ENCODE measurements around the gene HMGB1. TPM values are rescaled to one million over a fixed set of nuclear protein-coding genes. Genes with fewer than 3 reads are reported as not detected.

Gene HMGB1
- total and polyA plus RNA-seq, 2 donors (not counting 1 experiment from before 2014, with no cell fraction given) = 79.2 to 529 TPM

GRCh38 chr13:30446126-30446500 is 19.6 kb downstream of the HMGB1 start:
- intact Hi-C loops (cut with micrococcal nuclease) = no loop called here
- Histone ChIP-seq H3K9ac (ENCODE audit: low read length) (peak overlapping the region; percentile 70), H3K4me1 (ENCODE audit: control insufficient read depth in 2 of 2, insufficient read depth in 2 of 2, low read length in 2 of 2) (peaks cover 55 to 60% of the 10 kb centered on the region in 2 donors), H4K20me1 (ENCODE audit: control insufficient read depth, insufficient read depth, low read length, poor library complexity, severe bottlenecking) (no peaks in the 10 kb centered on the region), H3K27ac (ENCODE audit: low read length in 2 of 2) (peak overlapping the region; percentile 82 to 88), H3K4me2 (replicated peaks; ENCODE audit: low read depth, low read length, poor library complexity, severe bottlenecking) (peak overlapping the region; percentile 91), H2AFZ (ENCODE audit: insufficient read depth, low read depth, low read length, poor library complexity, severe bottlenecking) (peak overlapping the region; percentile 77), H3K9me3 (ENCODE audit: control extremely low read depth in 1 of 3, control insufficient read depth in 2 of 3, insufficient read depth in 1 of 3, low read length in 2 of 3) (no peaks in the 10 kb centered on the region), H3K36me3 (replicated peaks in 1 of 2; ENCODE audit: control extremely low read depth in 1 of 2, control insufficient read depth in 1 of 2, extremely low read depth in 1 of 2, insufficient read depth in 2 of 2, low read length in 1 of 2) (no peaks in the 10 kb centered on the region), H3K4me3 (ENCODE audit: control extremely low read depth in 1 of 5, extremely low read depth in 1 of 5, insufficient read depth in 1 of 5, low read depth in 2 of 5, low read length in 4 of 5) (peak overlapping the region; percentile 60 to 76 (median 66)), H3K79me2 (ENCODE audit: control insufficient read depth, insufficient read depth, low read length) (peaks cover 20% of the 10 kb centered on the region), H3K27me3 (replicated peaks in 1 of 4; ENCODE audit: control extremely low read depth in 1 of 4, control insufficient read depth in 3 of 4, insufficient read depth in 4 of 4, low read length in 3 of 4) (no peaks in the 10 kb centered on the region)
- WGBS (ENCODE audit: insufficient coverage) = 0% methylated on average over 1 of the region's 7 CpGs
- no peak for TF ChIP-seq CTCF (IDR thresholded peaks at IDR 0.05)
- no peak for TF ChIP-seq EZH2 (IDR thresholded peaks at IDR 0.05; ENCODE audit: borderline replicate concordance, insufficient read depth, low read depth, low read length, poor library complexity, severe bottlenecking)
- Mint-ChIP-seq H3K4me1 (peaks cover 56% of the 10 kb centered on the region), H3K9me3 (ENCODE audit: insufficient read depth) (no peaks in the 10 kb centered on the region), H3K4me3 (peak overlapping the region; percentile 89), H3K27me3 (no peaks in the 10 kb centered on the region), H3K27ac (peak overlapping the region; percentile 89)
- DNase-seq (peak; percentile 43), ATAC-seq (ENCODE audit: low read depth) (no peak)
- ChIA-PET CTCF (interaction anchor here (0.8 to 5.6 kb wide), 13 partner anchors 9 to 314 kb away, joined by 3 to 48 read pairs (median 5); partner anchors contain the start of gene UBE2L5), POLR2A (interaction anchor here (0.9 to 3.3 kb wide), 10 partner anchors 10 to 171 kb away, joined by 4 to 35 read pairs (median 7); partner anchors contain the start of genes UBE2L5 and USPL1)

- intact Hi-C loops (cut with micrococcal nuclease) = loop anchor here (1.0 to 5.0 kb wide), 8 partner anchors 9 to 137 kb away; partner anchors contain the start of genes HMGB1, KATNAL1 and UBE2L5
- peak; percentile 87 for ATAC-seq (ENCODE audit: low read depth)
Observed at GRCh38 chr13:30443957-30444404, 21.8 kb downstream of the HMGB1 start.

More at GRCh38 chr13:30443957-30444404, 21.8 kb downstream of the HMGB1 start:
- Histone ChIP-seq H3K4me2 (replicated peaks; ENCODE audit: low read depth, low read length, poor library complexity, severe bottlenecking) (peak overlapping the region; percentile 91), H3K36me3 (replicated peaks in 1 of 2; ENCODE audit: control extremely low read depth in 1 of 2, control insufficient read depth in 1 of 2, extremely low read depth in 1 of 2, insufficient read depth in 2 of 2, low read length in 1 of 2) (no peaks in the 10 kb centered on the region), H3K27ac (ENCODE audit: low read length in 2 of 2) (peak overlapping the region; percentile 82 to 88), H3K4me1 (ENCODE audit: control insufficient read depth in 2 of 2, insufficient read depth in 2 of 2, low read length in 2 of 2) (peaks cover 61 to 65% of the 10 kb centered on the region in 2 donors), H4K20me1 (ENCODE audit: control insufficient read depth, insufficient read depth, low read length, poor library complexity, severe bottlenecking) (no peaks in the 10 kb centered on the region), H3K79me2 (ENCODE audit: control insufficient read depth, insufficient read depth, low read length) (peaks cover 16% of the 10 kb centered on the region), H3K9ac (ENCODE audit: low read length) (peak overlapping the region; percentile 43), H3K27me3 (replicated peaks in 1 of 4; ENCODE audit: control extremely low read depth in 1 of 4, control insufficient read depth in 3 of 4, insufficient read depth in 4 of 4, low read length in 3 of 4) (no peaks in the 10 kb centered on the region), H2AFZ (ENCODE audit: insufficient read depth, low read depth, low read length, poor library complexity, severe bottlenecking) (peak overlapping the region; percentile 67), H3K4me3 (ENCODE audit: control extremely low read depth in 1 of 5, extremely low read depth in 1 of 5, insufficient read depth in 1 of 5, low read depth in 2 of 5, low read length in 4 of 5) (peak overlapping the region in 4 of 5 experiments; percentile 4 to 44 (median 30)), H3K9me3 (ENCODE audit: control extremely low read depth in 1 of 3, control insufficient read depth in 2 of 3, insufficient read depth in 1 of 3, low read length in 2 of 3) (peaks cover 0 to 4% (median 0%) of the 10 kb centered on the region in 3 donors)
- 8% methylated on average over 12 of the region's 12 CpGs for WGBS (ENCODE audit: insufficient coverage)
- peak; percentile 83 for DNase-seq
- Mint-ChIP-seq H3K4me3 (peak overlapping the region; percentile 89), H3K9me3 (ENCODE audit: insufficient read depth) (no peaks in the 10 kb centered on the region), H3K27me3 (no peaks in the 10 kb centered on the region), H3K27ac (peak overlapping the region; percentile 89), H3K4me1 (peaks cover 64% of the 10 kb centered on the region)
- no peak for TF ChIP-seq CTCF (IDR thresholded peaks at IDR 0.05)
- TF ChIP-seq EZH2 (IDR thresholded peaks at IDR 0.05; ENCODE audit: borderline replicate concordance, insufficient read depth, low read depth, low read length, poor library complexity, severe bottlenecking) = no peak
- CTCF ChIA-PET = interaction anchor here (0.6 to 5.6 kb wide), 17 partner anchors 9 to 312 kb away, joined by 3 to 48 read pairs (median 7); partner anchors contain the start of gene UBE2L5
- POLR2A ChIA-PET = interaction anchor here (0.6 to 3.3 kb wide), 18 partner anchors 8 to 224 kb away, joined by 3 to 35 read pairs (median 4); partner anchors contain the start of genes HMGB1, UBE2L5 and USPL1
